GM12875 (cell line): ENCODE data around the gene ETHE1.

Experiments
- H3K4me3 ChIP-seq: one replicate; pipeline ENCODE4 v1.5.1; 2011; ENCODE audit warnings: low read depth, low read length, control low read depth
- TF ChIP-seq, protein P1 (sequence below): IDR thresholded peaks from 2 replicates; pipeline ENCODE4 v1.5.1; 2011; ENCODE audit warnings: low read depth, mild to moderate bottlenecking, control low read depth, inconsistent platforms, low read length, moderate library complexity, borderline replicate concordance; ENCODE audit not compliant: insufficient read depth

ETHE1 gene

DNA sequence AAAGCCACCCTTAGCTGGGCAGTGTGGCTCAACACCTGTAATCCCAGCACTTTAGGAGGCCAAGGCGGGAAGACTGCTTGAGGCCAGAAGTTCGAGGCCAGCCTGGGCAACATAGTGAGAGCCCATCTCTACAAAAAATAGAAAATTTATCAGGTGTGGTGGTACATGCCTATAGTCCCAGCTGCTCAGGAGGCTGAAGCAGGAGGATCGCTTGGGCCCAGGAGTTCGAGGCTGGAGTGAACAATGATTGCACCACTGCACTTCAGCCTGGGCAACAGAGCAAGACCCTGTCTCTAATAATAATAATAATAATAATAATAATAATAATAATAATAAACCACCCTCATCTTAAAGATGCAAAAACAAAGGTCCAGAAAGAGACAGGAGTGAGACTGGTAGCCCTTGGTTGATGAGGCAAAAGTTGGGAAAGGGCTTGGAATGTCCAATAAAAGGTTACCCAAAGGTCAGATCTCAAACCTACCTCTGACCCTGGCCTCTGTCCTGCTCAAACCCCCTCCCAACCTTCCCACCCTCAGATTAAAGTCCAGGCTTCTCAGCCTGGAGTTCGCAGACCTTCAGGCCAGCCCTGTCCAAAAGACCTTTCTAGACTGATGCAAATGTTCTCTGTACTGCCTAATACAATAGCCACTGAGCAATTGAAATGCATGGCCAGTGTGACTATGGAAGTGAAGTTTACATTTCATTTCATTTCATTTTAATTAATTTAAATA is 15.1 kb upstream of the ETHE1 start:
- TF ChIP-seq, protein P1, sequence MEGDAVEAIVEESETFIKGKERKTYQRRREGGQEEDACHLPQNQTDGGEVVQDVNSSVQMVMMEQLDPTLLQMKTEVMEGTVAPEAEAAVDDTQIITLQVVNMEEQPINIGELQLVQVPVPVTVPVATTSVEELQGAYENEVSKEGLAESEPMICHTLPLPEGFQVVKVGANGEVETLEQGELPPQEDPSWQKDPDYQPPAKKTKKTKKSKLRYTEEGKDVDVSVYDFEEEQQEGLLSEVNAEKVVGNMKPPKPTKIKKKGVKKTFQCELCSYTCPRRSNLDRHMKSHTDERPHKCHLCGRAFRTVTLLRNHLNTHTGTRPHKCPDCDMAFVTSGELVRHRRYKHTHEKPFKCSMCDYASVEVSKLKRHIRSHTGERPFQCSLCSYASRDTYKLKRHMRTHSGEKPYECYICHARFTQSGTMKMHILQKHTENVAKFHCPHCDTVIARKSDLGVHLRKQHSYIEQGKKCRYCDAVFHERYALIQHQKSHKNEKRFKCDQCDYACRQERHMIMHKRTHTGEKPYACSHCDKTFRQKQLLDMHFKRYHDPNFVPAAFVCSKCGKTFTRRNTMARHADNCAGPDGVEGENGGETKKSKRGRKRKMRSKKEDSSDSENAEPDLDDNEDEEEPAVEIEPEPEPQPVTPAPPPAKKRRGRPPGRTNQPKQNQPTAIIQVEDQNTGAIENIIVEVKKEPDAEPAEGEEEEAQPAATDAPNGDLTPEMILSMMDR: no peak

DNA sequence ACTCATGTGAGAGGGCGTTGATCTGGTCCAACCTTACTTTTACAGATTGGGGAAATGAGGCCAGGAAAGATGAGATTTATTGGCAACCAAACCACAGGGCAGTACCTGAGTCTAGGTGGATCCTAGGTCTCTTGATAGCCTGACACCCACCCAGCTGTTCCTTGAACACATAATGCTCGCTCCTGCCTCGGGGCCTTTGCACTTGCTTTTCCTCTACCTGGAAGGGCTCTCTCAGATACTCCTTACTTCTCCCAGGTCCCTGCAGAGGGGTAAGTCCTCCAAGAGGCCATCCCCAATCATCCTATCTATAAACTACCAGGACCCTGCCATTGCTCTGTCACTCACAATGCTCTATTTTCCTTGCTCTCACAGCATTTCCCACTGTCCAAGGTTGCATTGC is 13.4 kb upstream of the ETHE1 start:
- TF ChIP-seq, protein P1: no peak
- H3K4me3 ChIP-seq: no peak overlapping the region

More for the DNA sequence above, 15.1 kb upstream of the ETHE1 start:
- H3K4me3 ChIP-seq: no peak overlapping the region

DNA sequence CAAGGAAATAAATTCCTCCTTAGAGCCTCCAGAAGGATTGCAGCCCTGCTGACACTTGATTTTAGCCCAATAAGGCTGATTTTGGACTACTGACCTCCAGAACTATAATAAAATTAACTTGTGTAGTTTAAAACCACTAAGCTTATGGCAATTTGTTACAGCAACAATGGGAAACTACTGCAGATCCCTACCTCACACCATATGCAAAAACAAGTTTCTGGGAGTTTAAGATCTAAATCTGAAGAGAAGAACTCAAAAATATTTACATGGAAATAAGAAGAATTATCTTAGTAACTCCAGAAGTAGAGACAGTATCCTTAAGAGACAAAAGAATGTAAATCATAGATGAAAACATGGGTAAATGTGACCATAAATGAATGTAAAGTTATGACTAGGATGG is 11.9 kb upstream of the ETHE1 start:
- no peak overlapping the region for H3K4me3 ChIP-seq
- TF ChIP-seq, protein P1: no peak

DNA sequence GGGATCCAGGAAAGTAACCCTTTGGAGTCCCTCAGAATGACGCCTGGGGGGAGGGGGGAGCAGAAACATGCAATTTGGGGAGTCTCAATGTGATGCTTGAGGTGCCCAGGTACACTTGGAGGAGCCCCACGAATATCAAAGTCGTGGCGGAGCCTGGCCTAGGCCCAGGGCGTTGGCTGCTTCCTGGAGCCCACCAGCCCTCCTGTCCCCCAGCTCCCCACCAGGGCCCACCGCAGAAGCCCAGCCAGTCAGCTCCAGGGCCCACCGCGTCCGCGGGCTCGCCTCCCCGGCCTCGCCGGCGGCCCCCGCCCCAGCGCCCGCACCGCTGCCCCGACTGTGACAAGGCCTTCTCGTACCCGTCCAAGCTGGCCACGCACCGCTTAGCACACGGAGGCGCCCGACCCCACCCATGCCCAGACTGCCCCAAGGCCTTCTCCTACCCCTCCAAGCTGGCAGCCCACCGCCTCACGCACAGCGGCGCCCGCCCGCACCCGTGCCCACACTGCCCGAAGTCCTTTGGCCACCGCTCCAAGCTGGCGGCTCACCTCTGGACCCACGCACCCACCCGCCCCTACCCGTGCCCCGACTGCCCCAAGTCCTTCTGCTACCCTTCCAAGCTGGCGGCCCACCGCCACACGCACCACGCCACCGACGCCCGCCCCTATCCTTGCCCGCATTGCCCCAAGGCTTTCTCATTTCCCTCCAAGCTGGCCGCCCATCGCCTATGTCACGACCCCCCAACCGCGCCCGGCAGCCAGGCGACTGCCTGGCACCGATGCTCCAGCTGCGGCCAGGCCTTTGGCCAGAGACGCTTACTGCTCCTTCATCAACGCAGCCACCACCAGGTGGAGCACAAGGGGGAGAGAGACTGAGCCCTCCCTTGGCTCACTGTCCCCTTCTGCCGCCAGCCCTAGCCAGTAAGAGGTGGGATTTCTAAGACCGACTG is 8.1 kb upstream of the ETHE1 start:
- TF ChIP-seq, protein P1: peak; percentile 38; the same call in 1 of the 2 replicates
- H3K4me3 ChIP-seq: no peak overlapping the region

DNA sequence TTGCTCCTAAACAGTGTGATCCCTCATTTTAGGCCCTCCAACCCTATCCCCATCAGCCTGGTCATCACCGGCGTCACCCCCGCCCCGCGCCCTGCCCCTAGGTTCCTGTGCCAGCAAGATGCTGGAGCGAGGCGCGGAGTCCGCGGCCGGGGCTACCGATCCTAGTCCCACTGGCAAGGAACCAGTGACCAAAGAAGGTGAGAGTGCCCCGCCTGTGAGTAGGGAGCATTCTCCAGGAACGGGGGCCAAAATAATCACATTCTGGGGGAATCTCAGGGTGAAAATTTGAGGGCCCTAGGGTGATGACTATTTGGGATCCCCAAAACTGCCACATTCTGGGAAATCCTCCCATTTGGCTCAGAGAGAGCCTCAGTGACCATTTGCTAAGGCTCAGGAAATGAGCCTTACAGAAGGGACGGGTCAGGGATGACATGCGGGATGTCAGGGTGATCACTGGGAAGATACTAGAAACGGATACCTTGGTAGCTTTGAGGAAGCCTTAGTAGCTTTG is 7.4 kb upstream of the ETHE1 start:
- no peak overlapping the region for H3K4me3 ChIP-seq

DNA sequence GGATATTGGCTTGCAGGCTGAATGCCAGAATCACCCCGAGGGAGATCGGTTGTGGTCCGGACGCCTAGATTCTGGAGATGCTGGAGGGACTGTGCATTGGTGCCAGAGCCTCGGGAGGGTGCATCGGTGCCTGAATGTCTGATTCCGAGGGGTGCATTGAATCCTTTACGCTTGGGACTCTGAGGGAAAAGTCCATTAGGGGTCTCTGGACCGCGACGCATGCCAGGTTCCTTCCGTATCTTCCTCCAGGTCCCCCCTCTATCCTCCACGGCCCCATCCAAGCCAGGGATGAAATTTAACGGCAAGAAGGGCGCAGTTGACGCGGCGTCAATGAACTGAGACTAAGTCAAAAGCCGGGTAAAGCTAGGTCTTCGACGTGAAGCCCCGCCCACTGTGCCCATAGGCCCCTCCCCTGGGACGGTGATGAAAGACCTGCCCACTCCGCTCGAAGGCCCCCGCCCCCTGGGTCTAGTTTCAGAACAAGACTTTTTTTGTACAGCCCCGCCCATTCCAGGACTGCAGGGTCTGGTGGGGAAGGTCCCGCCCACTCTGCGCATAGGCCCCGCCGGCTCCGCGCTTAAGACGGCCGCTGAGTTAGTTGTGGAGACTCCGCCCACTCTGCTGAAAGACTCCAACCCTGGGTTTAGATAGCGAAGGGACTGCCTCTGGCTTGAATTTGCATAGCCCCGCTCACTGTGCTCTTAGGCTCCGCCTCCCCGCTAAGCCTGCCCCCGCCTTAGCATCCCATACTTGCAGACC is 6.7 kb upstream of the ETHE1 start:
- TF ChIP-seq, protein P1: no peak
- peak overlapping the region; percentile 48 for H3K4me3 ChIP-seq

More for the DNA sequence above, 7.4 kb upstream of the ETHE1 start:
- TF ChIP-seq, protein P1: no peak
